Measurements from ENCODE around the gene ARHGAP28. TPM values are rescaled to one million over a fixed set of nuclear protein-coding genes. Genes with fewer than 3 reads are reported as not detected.
"Not testable (repeated sequence)": the region's sequence is repeated elsewhere in the genome, so short reads cannot be mapped to it uniquely, and the experiment has no call there.

Gene ARHGAP28
- polyA plus RNA-seq, 1 donor from 2014 or later, result 9.8 TPM

DNA sequence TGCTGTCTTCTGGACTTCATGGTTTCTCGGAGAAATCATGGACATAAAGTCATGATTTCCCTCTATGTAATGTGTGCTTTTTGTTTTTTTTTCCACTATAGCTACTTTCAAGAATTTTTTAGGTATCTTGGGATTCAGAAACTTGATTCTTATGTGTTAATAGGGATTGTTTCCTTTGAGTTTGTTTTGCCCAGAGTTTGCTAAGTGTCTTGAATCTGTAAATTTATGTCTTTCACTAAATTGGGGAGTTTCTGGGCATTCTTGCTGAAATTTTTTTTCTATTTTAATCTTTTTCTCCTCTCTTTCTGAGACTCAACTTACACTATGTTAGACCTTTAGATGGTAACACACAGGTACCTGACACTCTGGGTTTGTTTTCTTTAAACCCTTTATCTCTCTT lies 205.3 kb downstream of the ARHGAP28 start:
- no peaks in the 10 kb centered on the region for H3K36me3 ChIP-seq (ENCODE audit: insufficient read depth, low read length)
- H4K20me1 ChIP-seq (ENCODE audit: insufficient read depth), result no peaks in the 10 kb centered on the region
- no peak overlapping the region for H2AFZ ChIP-seq (ENCODE audit: low read depth, low read length)
- H3K27ac ChIP-seq (ENCODE audit: low read length), result no peak overlapping the region
- H3K4me3 ChIP-seq (ENCODE audit: low read length), result no peak overlapping the region
- TF ChIP-seq SMC3 (conservative IDR thresholded peaks at IDR 0.05; ENCODE audit: poor library complexity), result no peak
- TF ChIP-seq EP300 (conservative IDR thresholded peaks at IDR 0.05; ENCODE audit: poor library complexity, severe bottlenecking), result no peak
- TF ChIP-seq, protein P1, sequence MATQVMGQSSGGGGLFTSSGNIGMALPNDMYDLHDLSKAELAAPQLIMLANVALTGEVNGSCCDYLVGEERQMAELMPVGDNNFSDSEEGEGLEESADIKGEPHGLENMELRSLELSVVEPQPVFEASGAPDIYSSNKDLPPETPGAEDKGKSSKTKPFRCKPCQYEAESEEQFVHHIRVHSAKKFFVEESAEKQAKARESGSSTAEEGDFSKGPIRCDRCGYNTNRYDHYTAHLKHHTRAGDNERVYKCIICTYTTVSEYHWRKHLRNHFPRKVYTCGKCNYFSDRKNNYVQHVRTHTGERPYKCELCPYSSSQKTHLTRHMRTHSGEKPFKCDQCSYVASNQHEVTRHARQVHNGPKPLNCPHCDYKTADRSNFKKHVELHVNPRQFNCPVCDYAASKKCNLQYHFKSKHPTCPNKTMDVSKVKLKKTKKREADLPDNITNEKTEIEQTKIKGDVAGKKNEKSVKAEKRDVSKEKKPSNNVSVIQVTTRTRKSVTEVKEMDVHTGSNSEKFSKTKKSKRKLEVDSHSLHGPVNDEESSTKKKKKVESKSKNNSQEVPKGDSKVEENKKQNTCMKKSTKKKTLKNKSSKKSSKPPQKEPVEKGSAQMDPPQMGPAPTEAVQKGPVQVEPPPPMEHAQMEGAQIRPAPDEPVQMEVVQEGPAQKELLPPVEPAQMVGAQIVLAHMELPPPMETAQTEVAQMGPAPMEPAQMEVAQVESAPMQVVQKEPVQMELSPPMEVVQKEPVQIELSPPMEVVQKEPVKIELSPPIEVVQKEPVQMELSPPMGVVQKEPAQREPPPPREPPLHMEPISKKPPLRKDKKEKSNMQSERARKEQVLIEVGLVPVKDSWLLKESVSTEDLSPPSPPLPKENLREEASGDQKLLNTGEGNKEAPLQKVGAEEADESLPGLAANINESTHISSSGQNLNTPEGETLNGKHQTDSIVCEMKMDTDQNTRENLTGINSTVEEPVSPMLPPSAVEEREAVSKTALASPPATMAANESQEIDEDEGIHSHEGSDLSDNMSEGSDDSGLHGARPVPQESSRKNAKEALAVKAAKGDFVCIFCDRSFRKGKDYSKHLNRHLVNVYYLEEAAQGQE (IDR thresholded peaks at IDR 0.05; ENCODE audit: borderline replicate concordance), result no peak
- no peak for TF ChIP-seq TAF1 (IDR thresholded peaks at IDR 0.05; ENCODE audit: low read depth)
- no peak for TF ChIP-seq EZH2 (IDR thresholded peaks at IDR 0.05; ENCODE audit: borderline replicate concordance, insufficient read depth, low read length, poor library complexity, severe bottlenecking)
- TF ChIP-seq, protein P2, sequence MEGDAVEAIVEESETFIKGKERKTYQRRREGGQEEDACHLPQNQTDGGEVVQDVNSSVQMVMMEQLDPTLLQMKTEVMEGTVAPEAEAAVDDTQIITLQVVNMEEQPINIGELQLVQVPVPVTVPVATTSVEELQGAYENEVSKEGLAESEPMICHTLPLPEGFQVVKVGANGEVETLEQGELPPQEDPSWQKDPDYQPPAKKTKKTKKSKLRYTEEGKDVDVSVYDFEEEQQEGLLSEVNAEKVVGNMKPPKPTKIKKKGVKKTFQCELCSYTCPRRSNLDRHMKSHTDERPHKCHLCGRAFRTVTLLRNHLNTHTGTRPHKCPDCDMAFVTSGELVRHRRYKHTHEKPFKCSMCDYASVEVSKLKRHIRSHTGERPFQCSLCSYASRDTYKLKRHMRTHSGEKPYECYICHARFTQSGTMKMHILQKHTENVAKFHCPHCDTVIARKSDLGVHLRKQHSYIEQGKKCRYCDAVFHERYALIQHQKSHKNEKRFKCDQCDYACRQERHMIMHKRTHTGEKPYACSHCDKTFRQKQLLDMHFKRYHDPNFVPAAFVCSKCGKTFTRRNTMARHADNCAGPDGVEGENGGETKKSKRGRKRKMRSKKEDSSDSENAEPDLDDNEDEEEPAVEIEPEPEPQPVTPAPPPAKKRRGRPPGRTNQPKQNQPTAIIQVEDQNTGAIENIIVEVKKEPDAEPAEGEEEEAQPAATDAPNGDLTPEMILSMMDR (IDR thresholded peaks at IDR 0.05; ENCODE audit: poor library complexity, severe bottlenecking), result no peak
- no peak for TF ChIP-seq POLR2AphosphoS5 (IDR thresholded peaks at IDR 0.05)
- TF ChIP-seq MXI1 (conservative IDR thresholded peaks at IDR 0.05; ENCODE audit: poor library complexity, severe bottlenecking), result no peak
- TF ChIP-seq RAD21 (conservative IDR thresholded peaks at IDR 0.05), result no peak
- H3F3A ChIP-seq (ENCODE audit: insufficient read depth, low read length, poor library complexity, severe bottlenecking), result no peaks in the 10 kb centered on the region
- no peaks in the 10 kb centered on the region for H3K9me3 ChIP-seq (ENCODE audit: low read length)
- no peak overlapping the region for H3K4me2 ChIP-seq (ENCODE audit: low read length)
- H3K9me2 ChIP-seq (ENCODE audit: insufficient read depth, low read length), result no peaks in the 10 kb centered on the region
- no peak overlapping the region for H3K9ac ChIP-seq (ENCODE audit: low read length)
- H3K79me2 ChIP-seq (replicated peaks; ENCODE audit: insufficient read depth, low read length), result no peaks in the 10 kb centered on the region
- no peaks in the 10 kb centered on the region for H3K27me3 ChIP-seq (ENCODE audit: insufficient read depth, low read depth, low read length)

DNA sequence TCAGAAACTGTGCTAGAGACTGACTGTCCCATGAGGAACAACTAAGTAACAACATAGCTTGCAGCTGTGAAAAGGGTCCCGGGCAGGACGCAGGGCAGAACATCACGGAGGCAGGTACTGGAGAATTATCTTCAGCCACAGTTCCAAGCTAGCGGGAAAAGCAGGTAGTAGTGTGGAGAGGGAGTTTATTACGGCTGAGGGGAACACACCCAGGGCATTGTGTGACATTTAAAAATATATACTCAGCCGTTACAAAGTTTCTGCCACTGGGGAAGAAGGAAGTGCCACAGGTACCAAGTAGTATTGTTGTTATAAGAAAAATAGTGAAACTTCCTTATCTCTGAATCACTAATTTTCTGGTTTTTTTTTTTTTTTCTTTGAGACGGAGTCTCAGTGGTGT lies 208.5 kb downstream of the ARHGAP28 start:
- no peaks in the 10 kb centered on the region for H3K9me3 ChIP-seq (ENCODE audit: low read length)
- no peak overlapping the region for H3K4me2 ChIP-seq (ENCODE audit: low read length)
- H3F3A ChIP-seq (ENCODE audit: insufficient read depth, low read length, poor library complexity, severe bottlenecking), result no peaks in the 10 kb centered on the region
- no peaks in the 10 kb centered on the region for H3K9me2 ChIP-seq (ENCODE audit: insufficient read depth, low read length)
- TF ChIP-seq EP300 (conservative IDR thresholded peaks at IDR 0.05; ENCODE audit: poor library complexity, severe bottlenecking) (no peak), RAD21 (conservative IDR thresholded peaks at IDR 0.05) (no peak), POLR2AphosphoS5 (IDR thresholded peaks at IDR 0.05) (no peak), EZH2 (IDR thresholded peaks at IDR 0.05; ENCODE audit: borderline replicate concordance, insufficient read depth, low read length, poor library complexity, severe bottlenecking) (no peak), SMC3 (conservative IDR thresholded peaks at IDR 0.05; ENCODE audit: poor library complexity) (no peak), TAF1 (IDR thresholded peaks at IDR 0.05; ENCODE audit: low read depth) (no peak), MXI1 (conservative IDR thresholded peaks at IDR 0.05; ENCODE audit: poor library complexity, severe bottlenecking) (no peak)
- TF ChIP-seq, protein P1 (IDR thresholded peaks at IDR 0.05; ENCODE audit: borderline replicate concordance), result no peak
- TF ChIP-seq, protein P2 (IDR thresholded peaks at IDR 0.05; ENCODE audit: poor library complexity, severe bottlenecking), result no peak
- H3K36me3 ChIP-seq (ENCODE audit: insufficient read depth, low read length), result no peaks in the 10 kb centered on the region
- H4K20me1 ChIP-seq (ENCODE audit: insufficient read depth), result no peaks in the 10 kb centered on the region
- no peak overlapping the region for H2AFZ ChIP-seq (ENCODE audit: low read depth, low read length)
- no peak overlapping the region for H3K9ac ChIP-seq (ENCODE audit: low read length)
- no peaks in the 10 kb centered on the region for H3K27me3 ChIP-seq (ENCODE audit: insufficient read depth, low read depth, low read length)
- H3K79me2 ChIP-seq (replicated peaks; ENCODE audit: insufficient read depth, low read length), result no peaks in the 10 kb centered on the region
- H3K27ac ChIP-seq (ENCODE audit: low read length), result no peak overlapping the region
- no peak overlapping the region for H3K4me3 ChIP-seq (ENCODE audit: low read length)

DNA sequence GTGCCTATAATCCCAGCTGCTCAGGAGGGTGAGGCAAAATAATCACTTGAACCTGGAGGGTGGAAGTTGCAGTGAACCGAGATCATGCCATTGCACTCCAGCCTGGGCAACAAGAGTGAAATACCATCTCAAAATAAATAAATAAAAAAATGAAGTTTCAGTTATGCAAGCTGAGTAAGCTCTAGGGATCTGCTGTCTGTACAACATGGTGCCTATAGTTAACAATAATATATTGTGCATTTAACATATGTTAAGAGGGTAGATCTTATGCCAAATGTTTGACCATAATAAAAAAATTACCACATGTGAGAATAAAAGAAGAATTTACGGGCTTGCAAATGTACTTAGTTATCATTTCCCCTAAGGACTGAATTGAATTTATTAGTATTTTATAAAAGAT lies 208.9 kb downstream of the ARHGAP28 start:
- H3K27ac ChIP-seq (ENCODE audit: low read length); H3K79me2 ChIP-seq (replicated peaks; ENCODE audit: insufficient read depth, low read length); H3F3A ChIP-seq (ENCODE audit: insufficient read depth, low read length, poor library complexity, severe bottlenecking); H3K9me3 ChIP-seq (ENCODE audit: low read length); H3K36me3 ChIP-seq (ENCODE audit: insufficient read depth, low read length); H2AFZ ChIP-seq (ENCODE audit: low read depth, low read length); H3K27me3 ChIP-seq (ENCODE audit: insufficient read depth, low read depth, low read length); H3K9me2 ChIP-seq (ENCODE audit: insufficient read depth, low read length); H4K20me1 ChIP-seq (ENCODE audit: insufficient read depth); H3K9ac ChIP-seq (ENCODE audit: low read length); H3K4me3 ChIP-seq (ENCODE audit: low read length); H3K4me2 ChIP-seq (ENCODE audit: low read length): not testable (repeated sequence)

All from neural cell (in vitro differentiated cells).